ENCODE measurements around the gene GFI1.

- TF ChIP-seq POLR2AphosphoS5 (IDR thresholded peaks at IDR 0.05) (no peak), CTCF (IDR thresholded peaks at IDR 0.05) (no peak)
Measured at GRCh38 chr1:92425617-92426016, 61.1 kb downstream of the GFI1 start.
